NCI-H82 treated with DMSO at 0.1 percent for 48 hours (cell line): Measurements from ENCODE around the gene RETREG1.
A peak's percentile ranks its signal among the peaks of the same experiment; 100 is the strongest.
"Not testable (repeated sequence)": the region's sequence is repeated elsewhere in the genome, so short reads cannot be mapped to it uniquely, and the experiment has no call there.

ENCODE experiments used
- DNase-seq: peaks from one replicate; lab custom pipeline; 2025; ENCODE audit not compliant: unreplicated experiment; lab: John Stamatoyannopoulos, UW

RETREG1 gene

GRCh38 chr5:16492398-16493140 is 124.2 kb downstream of the RETREG1 start:
- peak; percentile 85 for DNase-seq

GRCh38 chr5:16490911-16491310 is 125.9 kb downstream of the RETREG1 start:
- no peak for DNase-seq

- peak; percentile 35 for DNase-seq
Measured at GRCh38 chr5:16489322-16489791, 127.4 kb downstream of the RETREG1 start.

GRCh38 chr5:16487456-16487855 is 129.3 kb downstream of the RETREG1 start:
- no peak for DNase-seq

GRCh38 chr5:16486711-16487111 is 130.1 kb downstream of the RETREG1 start:
- DNase-seq = no peak

GRCh38 chr5:16485656-16486055 is 131.1 kb downstream of the RETREG1 start:
- DNase-seq = no peak

- DNase-seq = no peak
Measured at GRCh38 chr5:16484081-16484480, 132.7 kb downstream of the RETREG1 start.

GRCh38 chr5:16483361-16483760 is 133.4 kb downstream of the RETREG1 start:
- no peak for DNase-seq

- no peak for DNase-seq
Measured at GRCh38 chr5:16482891-16483290, 133.9 kb downstream of the RETREG1 start.

- DNase-seq = no peak
Measured at GRCh38 chr5:16480821-16481538, 135.8 kb downstream of the RETREG1 start.

GRCh38 chr5:16480144-16480543 is 136.7 kb downstream of the RETREG1 start:
- DNase-seq = no peak

GRCh38 chr5:16477541-16477940 is 139.3 kb downstream of the RETREG1 start:
- no peak for DNase-seq

- not testable (repeated sequence) for DNase-seq
Measured at GRCh38 chr5:16476417-16476816, 140.4 kb downstream of the RETREG1 start.

- no peak for DNase-seq
Measured at GRCh38 chr5:16471387-16471786, 145.4 kb downstream of the RETREG1 start.

- DNase-seq = no peak
Measured at GRCh38 chr5:16467363-16468219, 149.2 kb downstream of the RETREG1 start.

- DNase-seq = peak; percentile 41
Measured at GRCh38 chr5:16465544-16466432, 151.0 kb downstream of the RETREG1 start, which contains the start of gene ZNF622. Gene ZNF622, minus strand, starts transcription at chr5:16465800. Its CDS starts 135 bp downstream, at chr5:16465665.

- DNase-seq = no peak
Measured at GRCh38 chr5:16464664-16465543, 151.9 kb downstream of the RETREG1 start.

GRCh38 chr5:16464231-16464630 is 152.6 kb downstream of the RETREG1 start:
- peak; percentile 84 for DNase-seq

- no peak for DNase-seq
Measured at GRCh38 chr5:16461782-16462181, 155.0 kb downstream of the RETREG1 start.
